IMR-90 (cell line): ENCODE data around the gene FSTL5. TPM values are rescaled to one million over a fixed set of nuclear protein-coding genes. Genes with fewer than 3 reads are reported as not detected.

Experiments used
- ATAC-seq: fragments of 200-7000 bp; cut with Tn5 transposase; 2 replicates; pipeline ENCODE4 v1.9.1; 2020; ENCODE audit warnings: low read depth, mild to moderate bottlenecking, moderate library complexity
- BruUV-seq: library from RNA; stranded (reverse); fragments of 400-500 nt; replicated peaks from 2 replicates; lab custom pipeline; 2021; lab: Mats Ljungman, UMichigan
- CTCF ChIA-PET: fragments of 300-600 bp; formaldehyde crosslinking; extraction: SDS; loops from one replicate; lab custom pipeline; 2021; ENCODE audit warnings: antibody characterized with exemption; lab: Yijun Ruan, JAX
- POLR2A ChIA-PET: fragments of 300-600 bp; sonication (Branson Sonifier 250); formaldehyde crosslinking; loops from one replicate; lab custom pipeline; 2022; ENCODE audit warnings: antibody characterized with exemption; ENCODE audit not compliant: unreplicated experiment; lab: Charles Lee
- DNase-seq: peaks from one replicate; pipeline ENCODE4 v3.0.0; 2013
- H2AFZ ChIP-seq: replicated peaks from 2 replicates; pipeline ENCODE3; 2013; ENCODE audit warnings: low read length, mild to moderate bottlenecking; ENCODE audit not compliant: poor library complexity
- H2AK5ac ChIP-seq: 2 replicates; pipeline ENCODE4 v1.6.1; 2013; ENCODE audit warnings: low read depth, low read length, inconsistent platforms
- H2AK9ac ChIP-seq: replicated peaks from 2 replicates; pipeline ENCODE3; 2013; ENCODE audit warnings: mild to moderate bottlenecking, low read depth, low read length, moderate library complexity; ENCODE audit not compliant: poor library complexity
- H2BK120ac ChIP-seq: 2 replicates; pipeline ENCODE4 v1.6.1; 2013; ENCODE audit warnings: low read depth, low read length, inconsistent platforms
- H2BK15ac ChIP-seq: 3 replicates; pipeline ENCODE4 v1.6.1; 2013; ENCODE audit warnings: low read depth, low read length, inconsistent platforms
- H2BK20ac ChIP-seq: 2 replicates; pipeline ENCODE4 v1.6.1; 2013; ENCODE audit warnings: low read depth, mild to moderate bottlenecking, inconsistent platforms, low read length, moderate library complexity
- H2BK5ac ChIP-seq: 2 replicates; pipeline ENCODE4 v1.6.1; 2013; ENCODE audit warnings: mild to moderate bottlenecking, low read depth, low read length, inconsistent platforms; ENCODE audit not compliant: poor library complexity, severe bottlenecking
- H3K14ac ChIP-seq: replicated peaks from 2 replicates; pipeline ENCODE4 v1.6.1; 2013; ENCODE audit warnings: low read depth, low read length, inconsistent platforms
- H3K18ac ChIP-seq: 2 replicates; pipeline ENCODE4 v1.6.1; 2013; ENCODE audit warnings: low read depth, low read length, control low read depth
- H3K23ac ChIP-seq: 2 replicates; pipeline ENCODE4 v1.6.1; 2013; ENCODE audit warnings: low read depth, low read length, inconsistent platforms
- H3K27ac ChIP-seq: 2 replicates; pipeline ENCODE4 v1.5.1; 2013; ENCODE audit warnings: mild to moderate bottlenecking, control low read depth, low read length; ENCODE audit not compliant: insufficient read depth
- H3K27me3 ChIP-seq: 2 replicates; pipeline ENCODE4 v1.6.1; 2013; ENCODE audit warnings: low read length; ENCODE audit not compliant: control insufficient read depth, insufficient read depth
- H3K36me3 ChIP-seq: 2 replicates; pipeline ENCODE4 v1.6.1; 2013; ENCODE audit warnings: low read length, mixed read lengths; ENCODE audit not compliant: control insufficient read depth, insufficient read depth
- H3K4ac ChIP-seq: 2 replicates; pipeline ENCODE4 v1.6.1; 2013; ENCODE audit warnings: low read depth, low read length, inconsistent platforms
- H3K4me1 ChIP-seq: 2 replicates; pipeline ENCODE4 v1.6.1; 2013; ENCODE audit warnings: low read length, mixed read lengths; ENCODE audit not compliant: control insufficient read depth, insufficient read depth
- H3K4me2 ChIP-seq: 2 replicates; pipeline ENCODE4 v1.6.1; 2013; ENCODE audit warnings: low read depth, mild to moderate bottlenecking, control low read depth, low read length, moderate library complexity
- H3K4me3 ChIP-seq: 2 replicates; pipeline ENCODE4 v1.5.1; 2013; ENCODE audit warnings: low read depth, mild to moderate bottlenecking, control low read depth, low read length, moderate library complexity; ENCODE audit not compliant: insufficient read depth
- H3K56ac ChIP-seq: 2 replicates; pipeline ENCODE4 v1.6.1; 2013; ENCODE audit warnings: low read length, inconsistent platforms; ENCODE audit not compliant: insufficient read depth; ENCODE audit errors: extremely low read depth
- H3K79me1 ChIP-seq, 2 experiments: 2 replicates each; pipeline ENCODE4 v1.6.1; 2013; ENCODE audit warnings: low read length in 2 of 2, inconsistent platforms in 1 of 2, low read depth in 1 of 2
- H3K9ac ChIP-seq: 2 replicates; pipeline ENCODE4 v1.6.1; 2013; ENCODE audit warnings: low read depth, low read length, control low read depth
- H3K9me1 ChIP-seq: 2 replicates; pipeline ENCODE4 v1.6.1; 2013; ENCODE audit warnings: low read length, inconsistent platforms; ENCODE audit not compliant: insufficient read depth
- H3K9me3 ChIP-seq: 2 replicates; pipeline ENCODE4 v1.6.1; 2013; ENCODE audit warnings: low read length; ENCODE audit not compliant: control insufficient read depth, insufficient read depth
- H4K20me1 ChIP-seq: 2 replicates; pipeline ENCODE4 v1.6.1; 2013; ENCODE audit warnings: low read length, inconsistent platforms; ENCODE audit not compliant: insufficient read depth
- H4K5ac ChIP-seq: 2 replicates; pipeline ENCODE4 v1.6.1; 2013; ENCODE audit warnings: mild to moderate bottlenecking, low read depth, low read length, control low read depth
- H4K8ac ChIP-seq, 2 experiments: 2 replicates each; pipeline ENCODE4 v1.6.1; 2013; ENCODE audit warnings: low read depth in 2 of 2, low read length in 2 of 2, control low read depth in 1 of 2, inconsistent platforms in 1 of 2
- H4K91ac ChIP-seq: 2 replicates; pipeline ENCODE4 v1.6.1; 2013; ENCODE audit warnings: low read depth, low read length, inconsistent platforms; ENCODE audit not compliant: insufficient read depth
- CEBPB ChIP-seq: IDR thresholded peaks from 2 replicates; pipeline ENCODE4 v1.6.1; 2012; ENCODE audit warnings: low read depth, low read length, improper control_type of control experiment
- NFE2L2 ChIP-seq: fragments of 150-350 bp; IDR thresholded peaks from 2 replicates; pipeline ENCODE4 v1.6.1; 2016; ENCODE audit warnings: low read depth, mild to moderate bottlenecking, low read length
- RCOR1 ChIP-seq: IDR thresholded peaks from 2 replicates; pipeline ENCODE4 v1.6.1; 2012; ENCODE audit warnings: mild to moderate bottlenecking, low read length, improper control_type of control experiment; ENCODE audit not compliant: insufficient replicate concordance
- SMC3 ChIP-seq: fragments of 150-350 bp; IDR thresholded peaks from 2 replicates; pipeline ENCODE4 v1.6.1; 2016; ENCODE audit warnings: low read depth, mild to moderate bottlenecking, antibody characterized with exemption, low read length, moderate library complexity
- WGBS, 2 experiments: methylation state at CpG; one replicate each; pipeline versions ENCODE4 v1.1.5 to v1.1.7; 2013; ENCODE audit warnings: missing lambda C conversion rate in 2 of 2; ENCODE audit not compliant: insufficient read length in 1 of 2; ENCODE audit errors: extremely low coverage in 2 of 2; 5-methylcytosine and 5-hydroxymethylcytosine counted together
- dilution Hi-C: fragments of 300-500 bp; cut with HindIII; formaldehyde crosslinking; loops from one replicate; pipeline ENCODE4 v1.14.3; 2018; ENCODE audit warnings: low sequenced_read_pairs; ENCODE audit not compliant: unreplicated experiment
- in situ Hi-C: fragments of 300-500 bp; cut with MboI; formaldehyde crosslinking; loops from 3 replicates; pipeline ENCODE4 v1.14.3; 2019; ENCODE audit warnings: low sequenced_read_pairs, inconsistent platforms, mixed read lengths
- intact Hi-C: fragments of 100-400 bp; cut with micrococcal nuclease; formaldehyde crosslinking; loops from 2 replicates; pipeline ENCODE4 v1.10.0; 2022
- polyA plus RNA-seq, 3 experiments: library from polyadenylated mRNA; depleted of rRNA; stranded (reverse); fragments of >200 nt; gene quantifications; 2 replicates each; pipeline ENCODE4 v1.2.3, GENCODE V29; 2012; ENCODE audit warnings: low replicate concordance in 1 of 3
- total RNA-seq: library from RNA; depleted of rRNA; stranded (reverse); fragments of >200 nt; gene quantifications from 2 replicates; pipeline ENCODE4 v1.2.3, GENCODE V29; 2012
- TF ChIP-seq, protein P1 (sequence below): fragments of 150-350 bp; IDR thresholded peaks from 2 replicates; pipeline ENCODE4 v1.6.1; 2017; ENCODE audit warnings: mild to moderate bottlenecking, antibody characterized with exemption, low read length, low read depth

FSTL5 gene
- total and polyA plus RNA-seq, 2 of the 4 experiments (the other 2 are of a cell fraction) = under 0.01 TPM; not detected in 1

DNA sequence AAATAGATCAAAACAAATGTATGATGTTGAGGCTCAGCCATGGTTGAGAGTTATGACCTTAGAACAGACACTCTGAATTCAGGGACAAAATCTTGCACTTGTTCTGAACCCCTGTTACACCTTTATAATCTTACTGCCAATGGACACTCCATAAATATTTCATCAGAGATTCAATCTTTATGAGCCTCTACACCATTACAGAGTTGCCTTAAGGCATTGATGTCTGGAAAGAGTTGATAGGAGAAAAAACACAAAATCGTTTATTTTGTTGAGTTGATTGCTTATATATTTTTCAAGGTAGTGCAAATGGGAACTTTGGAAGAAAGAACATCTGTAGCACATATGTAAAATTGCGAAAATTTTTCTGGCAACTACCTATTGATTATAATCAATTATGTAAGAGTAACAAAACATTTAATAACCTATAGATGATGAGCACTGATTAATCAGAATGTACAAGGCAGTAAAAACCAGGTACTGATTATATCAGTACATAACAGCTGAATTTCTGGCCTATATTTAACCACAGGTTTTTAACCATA, 568.5 kb downstream of the FSTL5 start:
- Histone ChIP-seq H2AK9ac (no peak overlapping the region), H2AK5ac (no peak overlapping the region), H3K4me2 (no peak overlapping the region), H3K9ac (no peak overlapping the region), H3K18ac (no peak overlapping the region), H3K4me3 (no peak overlapping the region), H3K56ac (no peak overlapping the region), H2AFZ (no peak overlapping the region), H4K20me1 (no peaks in the 10 kb centered on the region), H3K4me1 (no peaks in the 10 kb centered on the region), H3K23ac (no peak overlapping the region), H3K27me3 (no peaks in the 10 kb centered on the region), H2BK5ac (no peak overlapping the region), H4K8ac (no peak overlapping the region), H3K9me3 (no peaks in the 10 kb centered on the region), H3K4ac (no peak overlapping the region), H4K5ac (no peak overlapping the region), H3K79me1 (no peaks in the 10 kb centered on the region), H3K27ac (no peak overlapping the region), H3K14ac (no peak overlapping the region), H2BK15ac (no peak overlapping the region), H2BK20ac (no peak overlapping the region), H2BK120ac (no peak overlapping the region), H4K91ac (no peak overlapping the region), H3K9me1 (no peaks in the 10 kb centered on the region), H3K36me3 (no peaks in the 10 kb centered on the region)
- intact Hi-C loops = no loop called here
- CTCF ChIA-PET = no interaction called here
- no TSS peak for BruUV-seq
- WGBS, 2 experiments = no CpG with 5 or more reads among the region's 2 CpGs
- no peak for TF ChIP-seq SMC3
- no peak for TF ChIP-seq RCOR1
- TF ChIP-seq, protein P1, sequence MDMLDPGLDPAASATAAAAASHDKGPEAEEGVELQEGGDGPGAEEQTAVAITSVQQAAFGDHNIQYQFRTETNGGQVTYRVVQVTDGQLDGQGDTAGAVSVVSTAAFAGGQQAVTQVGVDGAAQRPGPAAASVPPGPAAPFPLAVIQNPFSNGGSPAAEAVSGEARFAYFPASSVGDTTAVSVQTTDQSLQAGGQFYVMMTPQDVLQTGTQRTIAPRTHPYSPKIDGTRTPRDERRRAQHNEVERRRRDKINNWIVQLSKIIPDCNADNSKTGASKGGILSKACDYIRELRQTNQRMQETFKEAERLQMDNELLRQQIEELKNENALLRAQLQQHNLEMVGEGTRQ = no peak
- TF ChIP-seq CEBPB = no peak
- no peak for TF ChIP-seq NFE2L2
- DNase-seq = no peak
- ATAC-seq = no peak
- in situ Hi-C loops = no loop called here
- POLR2A ChIA-PET = no interaction called here
- dilution Hi-C loops = no loop called here
